Middle frontal gyrus (tissue), 1 donor: Measurements from ENCODE around the gene NCAM1.

Experiments
- DNase-seq: peaks from one replicate; pipeline ENCODE4 v3.0.0-alpha.2; 2015; ENCODE audit warnings: low spot score; ENCODE audit errors: extremely low spot score

Gene NCAM1

GRCh38 chr11:113167599-113167998 lies 206.4 kb downstream of the NCAM1 start:
- DNase-seq, result no peak

DNA sequence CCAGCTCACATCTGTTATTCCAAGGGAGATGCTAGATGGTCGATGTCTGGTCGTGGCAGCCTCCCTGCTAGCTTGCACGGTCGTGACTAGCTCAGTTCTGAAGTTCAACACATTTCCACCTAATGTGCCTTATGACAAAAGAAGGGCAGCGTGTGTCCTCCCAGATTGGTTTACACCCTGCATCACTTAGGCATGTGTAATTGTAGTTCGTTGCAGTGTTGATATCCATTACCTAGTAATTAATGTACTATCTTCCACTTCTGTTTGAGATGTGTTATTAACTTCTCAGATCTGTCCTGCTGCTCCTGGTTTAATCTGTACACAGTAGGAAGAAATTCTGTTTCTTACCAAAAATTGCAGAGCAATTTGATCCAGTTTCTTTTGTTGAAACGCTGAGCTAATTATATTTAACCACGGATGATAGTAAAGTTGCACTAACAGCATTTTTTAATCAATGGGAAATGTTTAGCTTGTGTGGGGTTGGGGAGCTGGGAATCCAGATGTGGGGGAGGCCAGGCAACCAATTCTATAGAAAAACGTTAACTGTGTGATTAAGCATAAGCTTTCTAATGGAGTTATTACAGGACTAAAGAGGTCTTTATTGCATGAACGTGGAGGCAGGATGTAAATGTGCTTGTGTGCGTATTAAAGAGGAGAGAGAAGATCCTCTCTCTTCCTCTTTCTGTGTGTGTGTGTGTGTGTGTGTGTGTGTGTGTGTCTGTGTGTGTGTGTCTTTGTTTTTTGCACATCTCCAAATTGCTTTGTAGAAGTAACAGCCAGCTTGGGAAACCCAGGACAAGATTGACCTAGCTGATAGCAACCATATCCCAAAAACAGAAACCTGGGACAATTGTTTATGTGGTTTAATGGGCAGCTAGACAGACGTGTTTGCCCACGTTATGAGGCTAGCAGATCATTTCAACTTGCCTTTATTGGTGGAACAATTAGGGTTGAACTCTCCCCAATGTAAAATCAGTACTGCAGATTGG lies 207.4 kb downstream of the NCAM1 start:
- no peak for DNase-seq

DNA sequence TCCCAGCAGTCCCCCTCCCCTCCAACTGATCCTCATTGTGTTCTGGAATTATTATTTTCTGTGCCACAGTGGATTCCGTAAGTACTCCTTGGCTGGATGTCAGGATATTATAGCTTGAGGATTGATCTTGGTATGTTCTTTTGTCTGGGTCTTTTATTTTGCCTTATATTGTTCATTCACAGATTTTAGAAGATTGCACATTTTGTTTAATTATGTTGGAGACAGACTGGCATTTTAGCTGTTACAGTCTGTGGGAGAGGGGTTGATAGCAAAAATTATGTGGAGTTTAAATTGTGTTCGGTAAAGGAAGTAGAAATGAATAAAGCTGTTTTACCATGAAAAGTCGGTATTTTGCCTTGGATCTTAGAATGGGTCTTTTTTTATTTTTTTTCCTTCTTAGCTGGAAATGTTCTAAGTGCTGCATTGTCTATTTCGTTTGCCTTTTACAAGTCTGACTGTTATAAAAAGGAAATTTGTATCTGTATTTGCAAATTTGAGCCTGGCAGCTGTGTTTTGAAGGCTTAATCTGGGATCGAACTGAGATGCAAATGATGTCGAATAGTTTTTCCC lies 211.2 kb downstream of the NCAM1 start:
- DNase-seq, result no peak

DNA sequence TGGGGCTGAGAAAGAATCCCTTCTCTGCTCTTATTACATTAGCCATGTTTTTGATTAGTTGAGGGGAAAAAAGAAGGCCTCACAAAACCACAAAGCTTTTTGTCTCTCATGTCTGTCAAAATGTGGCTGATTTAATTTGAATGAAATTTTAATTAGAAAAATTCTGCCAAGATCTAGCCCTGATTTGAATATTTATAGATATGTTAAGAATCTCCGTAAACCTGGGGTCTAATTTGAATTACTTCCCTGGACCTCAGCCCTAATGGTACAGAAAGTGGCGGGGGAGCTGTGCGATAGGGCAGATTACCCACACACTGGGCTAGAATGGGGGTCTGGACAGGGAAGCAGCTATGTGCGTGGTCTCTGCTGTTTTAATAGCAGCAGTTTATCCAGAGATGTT lies 211.9 kb downstream of the NCAM1 start:
- no peak for DNase-seq

GRCh38 chr11:113174882-113175281 lies 213.7 kb downstream of the NCAM1 start:
- no peak for DNase-seq

GRCh38 chr11:113176599-113177360 lies 215.6 kb downstream of the NCAM1 start:
- DNase-seq, result no peak

GRCh38 chr11:113177671-113178070 lies 216.5 kb downstream of the NCAM1 start:
- DNase-seq, result no peak

DNA sequence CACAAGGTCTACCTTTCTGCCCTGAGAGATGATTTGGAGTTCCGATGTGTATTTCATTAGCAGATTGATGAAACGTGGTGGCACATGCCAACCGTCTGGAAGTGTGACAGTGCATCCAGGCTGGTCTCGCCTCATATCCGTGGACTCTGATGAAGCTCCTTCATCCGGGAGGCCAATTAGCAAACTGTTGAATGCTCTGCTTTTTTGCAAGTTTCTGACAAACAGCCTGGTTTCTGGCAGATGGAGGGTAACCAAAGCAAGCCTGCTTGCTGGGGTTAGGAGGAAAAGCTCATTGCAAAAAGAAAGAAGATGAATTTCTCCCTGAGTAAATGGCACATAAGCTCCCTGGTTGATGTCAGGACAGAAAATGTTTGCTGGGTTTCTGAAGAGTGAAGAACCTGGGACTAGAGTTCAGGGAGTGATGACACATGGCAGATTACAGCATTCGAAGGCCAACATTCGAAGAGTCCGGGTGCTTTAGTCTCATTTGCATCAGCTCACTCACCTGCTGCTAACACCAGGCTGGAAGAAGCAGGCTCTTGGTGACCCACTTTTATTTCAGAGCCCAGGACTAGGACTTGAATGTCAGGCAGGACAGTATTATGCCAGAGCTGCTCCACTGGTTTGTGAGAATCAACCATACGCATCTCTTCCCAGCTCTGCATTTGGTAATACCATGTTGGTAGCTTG lies 217.3 kb downstream of the NCAM1 start:
- no peak for DNase-seq

DNA sequence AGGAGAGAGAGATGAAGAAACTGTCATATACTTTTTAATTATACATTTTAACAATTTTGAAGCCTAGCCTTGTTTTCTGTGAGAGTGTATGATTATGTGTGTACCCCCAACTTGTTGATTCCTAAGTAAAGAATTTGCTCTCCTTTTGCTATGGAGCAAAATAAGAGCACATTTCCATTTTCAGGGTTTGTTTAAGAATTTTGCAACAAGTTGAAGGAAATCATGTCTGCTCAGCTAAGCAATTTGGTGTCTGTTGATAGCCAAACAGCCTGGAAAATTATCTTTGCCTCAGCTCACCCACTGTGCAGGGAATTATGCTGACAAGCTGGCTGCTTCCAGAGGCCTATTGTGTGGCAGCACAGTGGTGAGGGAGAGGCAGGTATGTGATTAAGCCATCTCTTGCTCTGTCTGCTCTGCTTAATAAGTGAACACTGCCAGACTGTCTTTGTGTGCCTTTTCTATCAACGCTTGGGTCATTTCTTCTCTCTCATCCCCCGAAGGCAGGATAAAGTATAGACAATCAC lies 218.0 kb downstream of the NCAM1 start:
- DNase-seq, result no peak

DNA sequence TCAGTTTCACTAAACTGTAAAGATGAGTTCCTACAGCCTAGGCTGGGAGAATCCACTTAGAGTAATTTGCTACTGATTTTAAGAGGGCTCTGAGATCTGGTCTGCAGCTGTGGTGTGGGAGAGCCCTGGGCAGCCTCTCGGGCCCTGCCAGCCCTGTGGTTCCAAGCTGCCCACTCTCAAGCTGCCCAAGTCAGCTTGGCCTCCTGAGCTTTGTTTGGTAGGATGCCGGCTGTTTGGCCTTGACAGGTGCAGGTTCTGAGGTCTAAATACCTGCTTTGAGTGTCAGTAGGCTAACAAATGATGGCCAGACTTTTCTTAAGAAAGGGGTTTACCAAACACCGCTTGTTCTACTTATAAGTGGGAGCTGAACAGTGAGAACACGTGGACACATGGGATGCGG lies 219.9 kb downstream of the NCAM1 start:
- no peak for DNase-seq

- no peak for DNase-seq
These were observed 221.1 kb downstream of the NCAM1 start for GRCh38 chr11:113182288-113182687.

DNA sequence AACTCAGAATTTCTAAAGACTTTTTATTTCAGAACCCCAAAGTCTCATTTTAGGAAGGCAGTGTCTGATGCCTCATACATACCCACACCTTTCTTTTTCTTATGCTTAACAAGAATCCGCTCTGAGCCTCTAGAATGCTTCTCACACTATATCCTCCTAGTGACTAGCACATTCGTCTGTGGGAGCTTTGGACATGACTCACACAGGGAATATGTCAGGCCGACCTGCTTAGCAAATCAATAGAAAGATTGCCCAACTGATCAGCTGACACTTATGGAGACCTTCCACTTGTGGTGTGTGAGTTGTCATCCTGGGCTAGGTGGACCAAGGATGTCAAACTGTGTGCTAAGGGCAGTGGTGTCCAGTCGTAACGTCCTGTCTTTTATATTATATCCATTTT lies 223.3 kb downstream of the NCAM1 start:
- DNase-seq, result no peak

DNA sequence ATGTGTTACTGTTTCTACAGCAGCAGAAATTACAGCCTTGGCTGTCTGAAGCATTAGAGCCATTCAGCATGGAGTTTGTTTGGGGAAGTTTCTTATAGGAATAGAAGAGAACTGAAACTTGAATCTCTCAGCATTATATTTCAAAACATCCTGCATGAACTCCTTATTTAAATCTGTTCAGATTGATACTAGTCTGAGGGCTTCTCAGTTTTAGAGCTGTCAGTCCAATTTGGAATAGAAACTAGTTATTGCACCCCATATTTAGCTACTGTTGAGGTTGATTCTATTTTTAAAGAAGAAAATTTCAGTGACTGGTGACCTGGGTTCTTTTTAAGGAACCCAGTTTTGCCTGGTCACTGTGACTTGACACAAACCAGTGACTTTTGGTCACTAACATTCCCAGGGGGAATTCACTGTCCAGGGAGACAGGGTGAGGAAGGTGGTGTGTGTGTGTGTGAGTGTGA lies 227.2 kb downstream of the NCAM1 start:
- DNase-seq, result no peak

GRCh38 chr11:113189909-113190667 lies 228.9 kb downstream of the NCAM1 start:
- no peak for DNase-seq

DNA sequence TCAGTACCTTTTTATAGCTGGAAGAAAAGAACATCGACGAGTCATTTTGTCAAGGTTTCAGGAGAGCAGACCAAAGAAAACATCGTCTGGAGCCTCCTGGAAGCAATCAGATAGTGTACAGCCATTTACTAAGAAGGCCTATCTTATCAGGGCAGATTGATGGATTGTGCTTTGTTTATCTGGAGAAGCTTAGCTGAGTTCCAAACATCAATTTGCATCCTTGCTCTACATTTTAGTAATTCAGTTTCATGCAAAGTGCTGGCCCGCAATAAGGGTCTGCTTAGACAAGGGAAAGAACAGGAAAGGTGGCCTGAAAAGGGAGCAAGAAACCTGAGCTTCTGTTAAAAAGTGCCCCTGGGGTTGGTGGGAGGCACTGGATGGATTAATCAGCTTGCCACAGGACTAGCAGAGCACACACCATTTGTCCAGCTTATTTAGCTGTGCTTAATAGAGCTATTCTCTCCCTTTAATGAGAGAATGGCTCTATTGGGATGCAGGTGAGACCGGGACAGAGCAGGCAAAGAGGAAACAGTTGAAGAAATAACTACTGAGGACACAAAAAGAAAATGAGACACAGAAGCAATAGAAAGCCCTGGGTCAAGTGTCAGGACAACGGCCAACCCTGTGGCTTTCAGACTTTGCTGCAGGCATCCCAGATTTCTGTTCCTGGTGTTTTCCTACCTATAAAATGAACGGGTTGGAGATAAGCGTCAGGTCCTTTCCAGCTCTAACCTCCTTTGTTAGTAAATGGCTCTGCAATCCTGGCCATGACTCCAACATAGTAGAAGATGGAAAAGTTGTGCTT lies 231.1 kb downstream of the NCAM1 start:
- DNase-seq, result no peak

DNA sequence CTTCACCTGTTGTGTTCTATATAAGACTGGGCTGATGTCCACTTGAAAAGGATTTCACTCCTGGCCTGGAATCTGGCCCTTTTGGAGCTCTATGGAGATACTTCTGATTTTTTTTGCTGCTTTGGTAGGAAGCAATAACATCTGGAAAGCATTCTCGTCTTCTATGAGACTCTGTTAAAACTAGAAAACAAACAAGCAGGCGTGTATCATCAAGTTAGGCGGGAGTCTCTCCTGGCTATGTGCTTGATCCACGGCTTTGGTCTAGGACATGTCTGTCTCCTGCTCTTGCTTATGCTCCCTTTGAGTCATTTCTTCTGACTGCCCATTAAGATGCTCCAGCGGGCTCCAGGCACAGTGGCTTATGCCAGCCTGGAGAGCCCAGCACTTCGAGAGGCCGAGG lies 231.8 kb downstream of the NCAM1 start:
- DNase-seq, result no peak

GRCh38 chr11:113193946-113194345 lies 232.7 kb downstream of the NCAM1 start:
- no peak for DNase-seq

DNA sequence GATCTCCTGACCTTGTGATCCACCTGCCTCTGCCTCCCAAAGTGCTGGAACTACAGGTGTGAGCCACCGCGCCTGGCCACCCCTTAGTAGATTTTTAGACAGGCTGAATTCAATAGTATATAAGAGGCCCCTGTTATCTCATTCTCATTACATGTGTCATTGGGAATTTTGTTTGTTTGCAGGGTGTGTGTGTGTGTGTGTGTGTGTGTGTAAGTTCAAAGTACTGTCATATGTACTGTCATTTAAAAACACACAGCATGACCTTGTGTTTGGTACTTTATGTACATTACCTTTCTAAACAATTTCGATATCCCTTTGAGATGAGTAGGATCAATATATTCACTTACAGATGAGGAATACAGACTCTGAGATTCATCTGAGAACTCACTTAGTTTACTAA lies 234.5 kb downstream of the NCAM1 start:
- no peak for DNase-seq

DNA sequence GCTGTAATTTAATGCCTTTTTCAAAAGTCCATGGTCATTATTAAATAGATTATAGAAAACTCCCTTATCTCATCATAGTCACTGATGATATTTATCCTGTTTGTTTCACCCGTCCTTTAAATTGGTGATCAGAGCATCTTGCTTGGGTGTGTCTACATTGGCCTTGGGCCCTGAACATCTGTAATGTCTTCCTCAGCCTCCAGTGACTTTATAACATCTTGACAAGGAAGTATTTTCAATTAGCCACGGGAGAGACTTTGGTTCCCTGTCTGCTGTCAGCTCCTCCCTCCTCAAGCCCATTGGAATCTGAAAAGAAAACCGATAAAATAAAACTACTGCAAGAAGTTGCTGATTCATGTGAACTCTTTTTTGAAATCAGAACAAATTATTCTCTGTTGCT lies 236.2 kb downstream of the NCAM1 start:
- no peak for DNase-seq
